HG02759 (cell line): Measurements from ENCODE around the gene STOX2.

ENCODE experiments used
- ATAC-seq: cut with Tn5 transposase; IDR thresholded peaks from one replicate; pipeline ENCODE4 v1.9.1; 2021; ENCODE audit warnings: mild to moderate bottlenecking, moderate library complexity; ENCODE audit not compliant: unreplicated experiment

The STOX2 gene

DNA sequence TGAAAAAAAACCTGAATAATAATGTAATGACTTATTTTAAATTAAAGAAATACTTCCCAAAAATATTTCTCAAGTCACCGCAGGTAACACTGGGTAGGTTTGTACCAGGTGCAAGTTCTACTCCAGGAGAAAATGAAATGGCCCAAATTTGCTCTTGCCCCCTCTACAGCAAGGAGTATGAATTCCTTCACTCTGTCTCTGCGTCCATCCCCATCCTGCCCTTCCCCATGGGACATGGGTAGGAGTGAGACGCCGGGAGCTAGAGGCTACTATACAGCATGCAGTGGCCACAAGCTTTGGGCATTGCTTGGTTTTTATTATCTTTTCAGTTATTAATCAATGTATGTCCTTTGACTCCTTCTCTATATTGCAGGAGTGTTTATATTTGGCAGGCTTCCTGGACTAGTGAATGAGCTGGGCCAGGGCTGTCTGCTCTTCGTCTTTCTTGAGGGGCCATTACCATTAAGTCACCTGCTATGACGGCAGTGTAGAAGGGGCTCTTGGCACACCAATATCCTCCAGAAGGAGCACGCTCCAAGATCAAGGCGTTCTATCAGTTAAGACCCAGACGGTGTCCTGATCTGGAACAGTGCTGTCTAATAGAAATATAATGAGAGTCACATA is 162.9 kb downstream of the STOX2 start:
- no peak for ATAC-seq
